OCI-LY3 (cell line): Measurements from ENCODE around the gene ROBO1.

Source experiments
- CTCF ChIP-seq: fragments of 200-600, 300-600 bp; sonication (generic); IDR thresholded peaks from 2 replicates; pipeline ENCODE4 v1.5.1; 2014; ENCODE audit warnings: antibody characterized with exemption, low read length, low read depth
- EZH2phosphoT487 ChIP-seq: fragments of 200-600 bp; shearing (Covaris generic); IDR thresholded peaks from 2 replicates; pipeline ENCODE4 v1.6.1; 2018; ENCODE audit warnings: antibody characterized with exemption, mixed run types, low read depth

- TF ChIP-seq CTCF (no peak), EZH2phosphoT487 (no peak)
Observed at GRCh38 chr3:78580681-78581080, 1187.1 kb downstream of the ROBO1 start.
